Activated CD8-positive, alpha-beta memory T cell treated with anti-CD3 and anti-CD28 coated beads for 36 hours (primary cell): ENCODE data around the gene DGKD. TPM values are rescaled to one million over a fixed set of nuclear protein-coding genes. Genes with fewer than 3 reads are reported as not detected.

Experiments used
- CTCF ChIA-PET: fragments of 350-600 bp; sonication (Branson Sonifier 250); formaldehyde crosslinking; loops from one replicate; lab custom pipeline; 2021; ENCODE audit warnings: antibody characterized with exemption; lab: Charles Lee
- POLR2A ChIA-PET: fragments of 350-600 bp; sonication (Branson Sonifier 250); formaldehyde crosslinking; loops from one replicate; lab custom pipeline; 2021; ENCODE audit warnings: antibody characterized with exemption; lab: Charles Lee
- total RNA-seq, 2 experiments: library from RNA; stranded (reverse); gene quantifications; one replicate each; pipeline ENCODE4 v1.2.3, GENCODE V29; 2021

Gene DGKD, protein sequence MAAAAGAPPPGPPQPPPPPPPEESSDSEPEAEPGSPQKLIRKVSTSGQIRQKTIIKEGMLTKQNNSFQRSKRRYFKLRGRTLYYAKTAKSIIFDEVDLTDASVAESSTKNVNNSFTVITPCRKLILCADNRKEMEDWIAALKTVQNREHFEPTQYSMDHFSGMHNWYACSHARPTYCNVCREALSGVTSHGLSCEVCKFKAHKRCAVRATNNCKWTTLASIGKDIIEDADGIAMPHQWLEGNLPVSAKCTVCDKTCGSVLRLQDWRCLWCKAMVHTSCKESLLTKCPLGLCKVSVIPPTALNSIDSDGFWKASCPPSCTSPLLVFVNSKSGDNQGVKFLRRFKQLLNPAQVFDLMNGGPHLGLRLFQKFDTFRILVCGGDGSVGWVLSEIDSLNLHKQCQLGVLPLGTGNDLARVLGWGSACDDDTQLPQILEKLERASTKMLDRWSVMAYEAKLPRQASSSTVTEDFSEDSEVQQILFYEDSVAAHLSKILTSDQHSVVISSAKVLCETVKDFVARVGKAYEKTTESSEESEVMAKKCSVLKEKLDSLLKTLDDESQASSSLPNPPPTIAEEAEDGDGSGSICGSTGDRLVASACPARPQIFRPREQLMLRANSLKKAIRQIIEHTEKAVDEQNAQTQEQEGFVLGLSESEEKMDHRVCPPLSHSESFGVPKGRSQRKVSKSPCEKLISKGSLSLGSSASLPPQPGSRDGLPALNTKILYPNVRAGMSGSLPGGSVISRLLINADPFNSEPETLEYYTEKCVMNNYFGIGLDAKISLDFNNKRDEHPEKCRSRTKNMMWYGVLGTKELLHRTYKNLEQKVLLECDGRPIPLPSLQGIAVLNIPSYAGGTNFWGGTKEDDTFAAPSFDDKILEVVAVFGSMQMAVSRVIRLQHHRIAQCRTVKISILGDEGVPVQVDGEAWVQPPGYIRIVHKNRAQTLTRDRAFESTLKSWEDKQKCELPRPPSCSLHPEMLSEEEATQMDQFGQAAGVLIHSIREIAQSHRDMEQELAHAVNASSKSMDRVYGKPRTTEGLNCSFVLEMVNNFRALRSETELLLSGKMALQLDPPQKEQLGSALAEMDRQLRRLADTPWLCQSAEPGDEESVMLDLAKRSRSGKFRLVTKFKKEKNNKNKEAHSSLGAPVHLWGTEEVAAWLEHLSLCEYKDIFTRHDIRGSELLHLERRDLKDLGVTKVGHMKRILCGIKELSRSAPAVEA
- total RNA-seq = 10 to 100 TPM; 49.5 to 58.8 TPM

DNA sequence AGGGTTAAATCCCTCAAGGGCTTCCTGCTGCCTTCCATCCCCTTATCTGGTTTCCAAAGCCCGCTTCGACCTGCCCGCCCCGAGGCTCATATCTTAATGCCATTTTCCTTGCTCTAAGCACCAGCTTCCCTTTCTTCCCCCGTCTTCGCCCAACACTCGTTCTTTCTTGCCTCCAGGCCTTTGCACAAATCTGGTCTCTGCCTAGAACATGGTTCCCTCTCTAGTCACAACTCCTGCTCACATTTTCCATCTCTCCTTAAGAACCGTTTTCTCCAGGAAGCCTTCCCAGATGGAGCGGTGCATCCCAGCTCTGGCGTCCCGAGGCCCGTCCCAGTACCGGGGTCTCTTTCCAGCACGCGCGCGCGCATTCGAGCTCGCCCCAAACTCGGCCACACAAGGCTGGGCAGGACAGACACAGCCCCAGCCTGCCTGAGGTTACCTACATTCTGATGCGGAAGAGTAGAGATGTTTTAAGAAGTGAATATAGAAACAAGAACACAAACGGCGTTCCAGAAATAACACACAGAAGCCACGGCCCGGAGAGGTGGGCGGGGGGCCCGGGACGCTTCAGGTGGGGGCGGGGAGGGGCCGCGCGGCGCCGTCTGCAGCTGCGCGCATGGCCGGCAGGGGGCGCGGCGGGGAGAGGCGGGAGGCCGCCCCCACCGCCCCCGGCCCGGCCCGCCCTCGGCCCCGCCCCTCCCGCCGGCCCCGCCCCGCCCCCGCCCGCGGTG, at the start of gene DGKD:
DGKD (plus strand) TSS at position 726 of the 731 bp plus-strand sequence. CDS start 25 bp downstream, outside the sequence.
- ChIA-PET CTCF (interaction anchor here (0.6 to 1.8 kb wide), 11 partner anchors 10 to 90 kb away, joined by 3 to 7 read pairs (median 3); no protein-coding TSS in a partner anchor), POLR2A (no interaction called here)

DNA sequence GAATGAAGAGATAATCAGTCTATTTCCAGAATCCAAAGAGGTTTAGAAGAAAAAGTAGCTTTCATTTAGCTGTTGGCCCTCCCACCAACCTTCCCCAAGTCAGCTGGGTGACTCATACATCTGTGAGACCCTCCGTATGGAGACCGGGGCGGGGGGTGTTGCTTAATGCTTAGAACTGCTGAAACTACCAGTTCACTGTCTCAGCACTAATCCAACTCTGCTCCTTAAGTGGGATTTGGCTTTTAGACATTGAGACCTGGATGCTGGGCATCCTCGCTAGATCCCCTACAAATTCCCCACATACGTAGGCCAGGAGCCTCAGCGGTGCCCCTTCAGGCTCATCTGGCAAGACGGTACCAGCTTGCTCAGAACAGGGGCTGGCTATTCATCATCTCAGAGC, 46.7 kb upstream of the DGKD start, which contains the start of gene SAG:
SAG (plus strand) TSS at position 252 of the 400 bp plus-strand sequence. CDS start 1,374 bp downstream, outside the sequence.
- POLR2A ChIA-PET = no interaction called here
- CTCF ChIA-PET = no interaction called here

DNA sequence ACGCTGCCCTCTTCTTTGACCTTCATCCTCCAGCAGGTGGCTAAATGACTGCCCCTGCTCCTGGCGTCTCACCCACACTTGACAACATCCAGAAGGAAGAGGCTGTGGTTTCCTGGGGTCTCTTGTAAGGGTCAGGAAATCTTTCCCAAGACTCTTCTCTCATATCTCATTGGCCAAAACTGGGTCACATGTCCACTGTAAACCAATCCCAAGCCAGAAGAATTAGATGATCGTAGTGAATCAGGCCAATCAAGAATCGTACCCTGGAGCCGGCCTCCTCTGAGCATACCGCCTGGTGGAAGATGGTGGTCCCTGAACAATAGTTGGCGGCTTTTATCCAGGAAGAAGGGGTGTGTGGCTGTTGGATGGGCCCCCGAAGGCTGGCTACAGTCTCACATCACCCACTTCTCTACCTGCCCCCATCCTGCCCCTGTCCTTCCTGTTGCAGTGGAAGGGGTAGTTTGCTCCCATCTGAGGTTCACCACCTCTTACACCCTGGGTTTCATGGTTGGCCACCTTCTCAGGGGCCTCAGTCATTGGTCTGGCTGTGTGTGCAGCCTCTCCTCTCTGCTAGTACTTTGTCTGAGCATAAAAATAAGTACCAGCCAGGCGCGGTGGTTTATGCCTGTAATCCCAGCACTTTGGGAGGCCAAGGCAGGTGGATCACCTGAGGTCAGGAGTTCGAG, 42.9 kb upstream of the DGKD start:
- POLR2A ChIA-PET = no interaction called here
- CTCF ChIA-PET = no interaction called here

DNA sequence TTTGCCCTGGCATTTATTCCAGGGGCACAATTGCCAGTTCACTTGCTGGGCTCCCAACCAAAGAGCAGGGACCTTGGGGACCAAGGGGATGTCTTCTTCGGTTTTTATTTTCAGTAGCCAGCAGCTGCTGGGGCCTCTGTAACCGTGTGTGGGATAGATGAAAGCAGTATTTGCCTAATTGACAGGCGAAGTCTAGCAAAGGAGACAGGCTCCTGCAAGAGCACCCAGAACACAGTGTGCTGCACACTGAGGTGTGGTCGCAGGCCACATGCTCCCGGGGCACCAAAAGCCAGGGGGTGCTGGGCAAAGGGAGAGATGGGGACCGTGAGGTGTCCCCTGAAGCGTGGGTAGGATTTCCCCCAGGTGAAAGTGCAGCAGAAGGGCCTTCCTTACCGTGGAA, 41.4 kb upstream of the DGKD start:
- ChIA-PET CTCF (no interaction called here), POLR2A (no interaction called here)

DNA sequence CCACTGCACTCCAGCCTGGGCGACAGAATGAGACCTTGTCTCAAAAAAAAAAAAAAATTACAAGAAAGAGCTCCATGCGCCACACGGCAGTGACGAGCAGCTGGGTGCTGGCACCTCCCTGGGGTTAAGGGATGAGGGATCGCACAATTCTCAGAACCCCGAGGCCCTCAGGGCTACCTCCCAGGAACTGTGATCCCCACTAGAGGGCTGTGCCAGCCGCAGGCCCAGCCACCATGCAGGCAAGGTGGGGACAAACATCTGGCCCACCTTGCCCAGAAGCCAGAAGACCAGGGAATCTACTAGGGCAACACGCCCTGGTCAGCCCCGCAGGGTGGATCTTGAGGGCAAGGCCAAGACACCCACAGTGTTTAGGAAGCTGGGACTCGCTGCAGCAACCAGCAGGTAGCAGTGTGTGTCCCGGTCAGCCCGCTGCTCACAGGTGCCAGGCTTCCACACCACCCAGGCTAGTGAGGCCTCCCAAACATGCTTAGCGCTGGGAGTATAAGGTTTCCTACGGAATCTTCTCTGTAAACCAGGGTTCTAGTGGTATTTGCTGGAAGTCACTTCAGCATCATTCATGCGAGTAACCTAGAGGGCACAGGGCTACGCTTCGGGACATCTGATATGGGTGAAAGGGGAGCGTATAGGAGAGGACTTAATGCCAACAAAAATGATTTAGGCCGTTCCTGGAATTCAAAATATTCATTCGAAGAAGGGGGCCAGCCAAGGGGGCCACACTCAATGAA, 39.9 kb upstream of the DGKD start:
- CTCF ChIA-PET = no interaction called here
- POLR2A ChIA-PET = no interaction called here

DNA sequence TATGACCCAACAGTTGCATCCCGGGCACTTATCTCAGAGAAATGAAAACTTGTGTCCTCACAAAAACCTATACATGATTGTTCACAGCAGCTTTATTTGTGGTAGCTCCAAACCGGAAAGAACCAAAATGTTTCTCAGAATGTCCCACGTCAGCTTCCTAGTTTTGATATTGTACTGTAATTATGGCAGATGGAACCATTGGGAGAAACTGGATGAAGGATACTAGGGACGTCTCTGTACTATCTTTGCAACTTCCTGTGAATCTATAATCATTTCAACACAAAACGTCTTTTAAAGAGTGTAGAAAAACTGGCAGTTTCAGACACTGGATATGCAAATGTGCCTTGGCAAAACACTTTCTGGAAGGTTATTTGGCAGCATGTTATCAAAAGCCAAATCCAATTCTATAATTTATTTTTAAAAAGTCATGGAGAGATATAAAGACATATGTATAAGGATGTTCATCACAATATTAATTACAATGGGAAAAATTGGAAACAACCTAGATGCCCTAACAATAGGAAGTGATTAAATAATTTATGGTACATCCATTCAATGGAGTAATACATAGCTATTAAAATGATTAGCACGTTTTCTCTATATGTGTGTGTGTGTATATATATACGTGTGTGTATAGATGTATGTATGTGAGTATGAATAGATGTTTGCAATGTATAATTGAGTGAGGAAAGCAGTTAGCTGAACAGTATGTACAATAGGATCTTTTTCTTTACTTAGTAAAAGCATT, 36.9 kb upstream of the DGKD start:
- ChIA-PET CTCF (no interaction called here), POLR2A (no interaction called here)

DNA sequence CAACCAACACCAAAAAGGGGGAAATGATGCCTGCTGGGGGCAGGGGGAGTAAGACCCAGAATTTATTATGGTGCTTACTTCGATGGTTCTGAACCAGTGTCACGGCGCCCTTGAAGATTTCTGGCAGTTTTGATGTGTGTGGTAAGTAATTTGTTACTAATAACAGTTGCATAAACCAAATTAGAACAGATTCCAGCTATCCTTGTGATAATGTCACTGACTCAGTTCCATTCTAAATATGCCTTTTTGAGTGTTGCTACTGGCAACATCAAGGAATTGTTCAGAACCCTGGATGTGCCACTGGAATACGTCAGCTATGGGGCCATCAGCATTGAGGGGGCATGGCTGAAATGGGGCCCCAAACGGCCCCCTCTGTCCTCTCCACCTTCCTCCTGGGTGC, 35.0 kb upstream of the DGKD start:
- POLR2A ChIA-PET = no interaction called here
- CTCF ChIA-PET = no interaction called here

DNA sequence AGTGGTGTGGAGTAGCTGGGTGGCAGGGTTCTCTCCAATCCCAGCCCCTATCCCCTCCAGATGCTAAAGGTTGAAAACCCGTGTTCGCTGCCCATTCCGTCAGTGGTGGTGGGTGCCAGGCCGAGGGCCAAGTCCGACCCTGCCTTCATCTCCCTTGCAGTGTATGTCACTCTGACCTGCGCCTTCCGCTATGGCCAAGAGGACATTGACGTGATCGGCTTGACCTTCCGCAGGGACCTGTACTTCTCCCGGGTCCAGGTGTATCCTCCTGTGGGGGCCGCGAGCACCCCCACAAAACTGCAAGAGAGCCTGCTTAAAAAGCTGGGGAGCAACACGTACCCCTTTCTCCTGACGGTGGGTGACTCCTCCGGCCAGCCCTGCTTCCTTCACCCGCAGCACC, 33.8 kb upstream of the DGKD start:
- ChIA-PET CTCF (interaction anchor here (1.2 kb wide), 1 partner anchor 33 kb away, joined by 3 read pairs; no protein-coding TSS in a partner anchor), POLR2A (interaction anchor here (0.8 kb wide), 1 partner anchor 8 kb away, joined by 3 read pairs; no protein-coding TSS in a partner anchor)

DNA sequence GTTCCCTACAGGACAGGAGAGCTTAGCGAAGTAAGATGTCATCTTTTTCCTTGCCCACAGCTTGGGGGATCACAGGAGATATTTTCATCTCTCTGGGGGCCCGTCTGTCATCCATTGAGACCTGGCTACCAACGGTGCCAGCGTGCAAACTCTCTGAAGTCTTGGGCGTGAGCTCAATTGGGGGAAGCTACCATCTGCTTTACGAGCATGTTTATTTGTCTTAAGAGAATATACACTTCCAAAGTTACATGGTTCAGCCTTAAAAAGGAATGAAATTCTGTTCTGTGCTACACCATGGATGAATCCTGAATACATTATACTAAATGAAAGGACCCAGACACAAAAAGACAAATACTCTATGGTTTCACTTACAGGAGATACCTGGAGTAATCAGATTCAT, 33.1 kb upstream of the DGKD start:
- ChIA-PET CTCF (interaction anchor here (1.2 kb wide), 1 partner anchor 33 kb away, joined by 3 read pairs; no protein-coding TSS in a partner anchor), POLR2A (no interaction called here)

DNA sequence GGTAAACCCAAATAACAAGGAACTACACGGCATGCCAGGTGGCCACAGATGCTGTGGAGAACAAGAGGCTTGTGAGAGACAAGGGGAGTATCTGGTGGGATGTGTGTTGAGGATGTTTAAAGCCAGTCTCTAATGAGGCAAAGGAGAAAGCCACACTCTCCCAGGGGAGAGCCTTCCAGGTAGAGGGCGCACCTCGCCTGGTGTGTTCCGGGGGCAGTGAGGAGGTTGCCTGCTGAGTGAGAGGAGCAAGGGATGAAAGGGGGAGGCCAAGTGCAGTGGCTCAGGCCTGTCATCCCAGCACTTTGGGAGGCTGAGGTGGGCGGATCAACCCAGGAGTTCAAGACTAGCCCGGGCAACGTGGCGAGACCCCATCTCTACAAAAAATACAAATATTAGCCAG, 30.4 kb upstream of the DGKD start:
- POLR2A ChIA-PET = no interaction called here
- CTCF ChIA-PET = no interaction called here

DNA sequence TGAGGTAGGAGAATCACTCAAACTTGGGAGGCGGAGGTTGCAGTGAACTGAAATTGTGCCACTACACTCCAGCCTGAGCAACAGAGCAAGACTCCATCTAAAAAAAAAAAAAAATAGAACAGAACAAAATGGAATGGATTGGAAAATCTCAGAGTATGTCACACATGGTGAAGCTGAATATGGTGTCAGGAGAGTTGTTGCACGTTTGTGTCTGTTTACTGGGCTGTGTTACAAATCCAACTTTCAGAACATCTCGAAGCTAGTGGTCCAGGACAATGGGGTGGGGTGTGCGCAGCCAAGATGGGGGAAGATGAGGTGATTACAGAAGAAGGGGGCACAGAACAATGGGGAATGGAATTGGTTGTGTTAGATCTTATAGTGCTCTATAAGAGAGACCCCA, 29.0 kb upstream of the DGKD start:
- CTCF ChIA-PET = interaction anchor here (0.7 kb wide), 1 partner anchor 120 kb away, joined by 3 read pairs; no protein-coding TSS in a partner anchor
- POLR2A ChIA-PET = no interaction called here

DNA sequence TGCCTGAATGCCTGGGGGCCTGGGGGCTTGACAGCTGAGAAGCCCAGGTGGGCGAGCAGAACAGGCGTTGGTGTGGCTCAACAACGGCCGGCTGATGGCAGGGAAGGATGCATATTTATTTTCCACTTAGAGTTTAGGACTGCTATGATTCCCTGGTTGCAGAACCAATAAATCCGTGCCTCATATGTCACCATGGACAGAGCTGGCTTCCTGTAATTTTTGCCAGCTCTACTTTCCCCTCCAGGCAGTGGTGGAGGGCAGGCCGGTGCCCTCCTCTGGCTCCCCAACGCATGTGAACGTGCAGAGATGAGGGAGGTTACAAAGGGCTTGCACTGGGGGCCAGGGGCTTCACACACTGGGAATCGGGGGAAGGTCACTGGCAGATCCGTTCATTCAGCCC, 28.5 kb upstream of the DGKD start:
- POLR2A ChIA-PET = interaction anchor here (0.7 kb wide), 1 partner anchor 234 kb away, joined by 4 read pairs; no protein-coding TSS in a partner anchor
- CTCF ChIA-PET = interaction anchor here (0.7 kb wide), 1 partner anchor 119 kb away, joined by 3 read pairs; no protein-coding TSS in a partner anchor

DNA sequence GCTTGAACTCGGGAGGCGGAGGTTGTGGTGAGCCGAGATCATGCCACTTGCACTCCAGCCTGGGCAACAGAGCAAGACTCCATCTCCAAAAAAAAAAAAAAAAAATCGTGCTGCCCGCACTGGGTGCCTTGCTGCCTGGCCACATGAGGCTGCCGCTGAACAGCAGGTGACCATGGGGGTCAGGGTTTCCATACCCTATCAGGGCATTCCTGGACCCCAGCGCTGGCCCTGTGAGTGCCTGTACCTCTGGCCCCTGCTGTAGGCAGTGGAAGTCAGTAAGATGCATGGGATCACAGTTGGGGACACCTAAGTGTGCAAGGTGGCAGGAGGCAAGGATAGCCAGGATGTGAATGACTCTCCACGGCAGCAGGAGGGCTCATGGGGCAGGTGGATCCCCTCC, 27.8 kb upstream of the DGKD start:
- ChIA-PET POLR2A (interaction anchor here (0.7 kb wide), 1 partner anchor 234 kb away, joined by 4 read pairs; no protein-coding TSS in a partner anchor), CTCF (no interaction called here)

DNA sequence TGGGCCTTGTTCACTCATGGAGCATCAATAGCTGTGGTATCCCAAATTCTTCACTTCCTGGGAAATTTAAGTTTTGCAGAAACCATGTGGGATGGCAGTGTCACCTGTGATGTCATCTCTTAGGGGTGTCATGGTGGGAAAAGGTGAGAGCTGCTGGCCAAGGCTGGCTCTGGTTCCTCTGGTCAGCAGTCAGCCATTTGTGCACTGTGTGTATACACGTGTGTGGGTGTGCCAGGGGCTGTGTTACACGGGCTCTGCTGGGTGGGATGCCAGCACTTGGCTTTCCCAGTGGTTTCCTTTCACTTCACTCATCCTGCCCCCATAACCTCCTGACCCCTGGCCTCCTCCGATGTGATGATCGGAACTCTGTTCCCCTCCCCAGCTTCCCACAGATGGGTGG, 25.4 kb upstream of the DGKD start:
- CTCF ChIA-PET = no interaction called here
- POLR2A ChIA-PET = interaction anchor here (1.1 kb wide), 1 partner anchor 9 kb away, joined by 3 read pairs; no protein-coding TSS in a partner anchor

DNA sequence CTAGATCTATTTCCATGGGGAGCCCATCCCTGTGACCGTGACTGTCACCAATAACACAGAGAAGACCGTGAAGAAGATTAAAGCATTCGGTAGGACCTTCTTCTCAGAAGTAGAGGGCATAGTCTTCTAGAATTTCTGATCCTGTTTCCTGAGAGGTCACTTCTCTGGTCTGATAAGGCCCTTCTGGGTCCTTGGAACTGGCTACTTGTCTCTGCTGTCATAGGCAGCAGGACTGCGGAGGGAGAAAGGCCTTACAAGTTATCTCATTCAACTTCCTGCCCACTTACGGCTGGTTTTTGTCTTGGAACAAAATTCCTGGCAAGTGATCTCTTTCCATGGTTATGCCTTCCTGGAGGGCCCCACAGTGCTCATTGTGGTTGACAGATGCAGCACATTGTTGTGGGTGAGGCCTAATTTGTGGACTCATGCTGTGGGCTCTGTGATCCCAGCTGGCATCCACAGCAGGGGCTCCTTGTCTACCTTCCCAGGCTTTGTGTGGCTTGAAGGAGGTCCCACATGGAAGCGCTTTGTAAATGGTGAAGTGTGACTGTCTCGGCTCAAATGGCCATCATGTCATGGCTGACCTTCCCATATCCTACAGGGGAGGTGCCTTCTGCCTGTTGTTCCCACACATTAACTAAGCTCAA, 24.7 kb upstream of the DGKD start:
- CTCF ChIA-PET = interaction anchor here (1.0 kb wide), 1 partner anchor 12 kb away, joined by 3 read pairs; no protein-coding TSS in a partner anchor
- POLR2A ChIA-PET = no interaction called here

DNA sequence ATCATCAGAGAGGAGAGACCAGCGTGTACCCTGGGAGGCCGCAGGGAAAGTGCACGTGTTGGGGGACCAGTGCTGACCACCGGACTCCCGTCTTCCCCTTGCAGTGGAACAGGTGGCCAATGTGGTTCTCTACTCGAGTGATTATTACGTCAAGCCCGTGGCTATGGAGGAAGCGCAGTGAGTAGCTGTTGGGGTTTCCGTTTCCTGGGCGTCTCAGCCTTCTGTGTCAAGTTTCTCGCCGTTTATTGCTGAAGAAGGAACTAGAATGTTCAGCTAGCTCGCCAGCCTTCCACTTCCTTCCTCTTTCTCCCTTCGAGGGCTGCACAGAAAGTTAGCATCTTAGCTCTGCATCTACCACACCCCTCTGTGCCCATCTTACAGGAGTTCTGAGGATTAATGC, 22.8 kb upstream of the DGKD start:
- POLR2A ChIA-PET = no interaction called here
- CTCF ChIA-PET = interaction anchor here (0.7 to 1.3 kb wide), 4 partner anchors 13 to 112 kb away, joined by 3 to 5 read pairs (median 4); no protein-coding TSS in a partner anchor
